Progenitor cell of endocrine pancreas (in vitro differentiated cells): Measurements from ENCODE around the gene OMP. TPM values are rescaled to one million over a fixed set of nuclear protein-coding genes. Genes with fewer than 3 reads are reported as not detected.

ENCODE experiments used
- DNase-seq: peaks from one replicate; pipeline ENCODE4 v3.0.0; 2021; ENCODE audit warnings: low spot score; ENCODE audit not compliant: unreplicated experiment
- H3K27ac Mint-ChIP-seq: 2 replicates; pipeline ENCODE4 v1.8.0; 2021; ENCODE audit warnings: mild to moderate bottlenecking, moderate library complexity, mixed read lengths
- H3K27me3 Mint-ChIP-seq: 2 replicates; pipeline ENCODE4 v1.8.0; 2021; ENCODE audit warnings: mixed read lengths
- H3K36me3 Mint-ChIP-seq: 2 replicates; pipeline ENCODE4 v1.8.0; 2022; ENCODE audit warnings: mixed read lengths; ENCODE audit not compliant: insufficient read depth
- H3K4me1 Mint-ChIP-seq: 2 replicates; pipeline ENCODE4 v1.8.0; 2021; ENCODE audit warnings: low read depth, mixed read lengths
- H3K4me3 Mint-ChIP-seq: 2 replicates; pipeline ENCODE4 v1.8.0; 2021; ENCODE audit warnings: low read depth, mild to moderate bottlenecking, moderate library complexity, mixed read lengths
- H3K9me3 Mint-ChIP-seq: 2 replicates; pipeline ENCODE4 v1.8.0; 2021; ENCODE audit warnings: low read depth, mixed read lengths
- total RNA-seq: library from RNA; stranded (reverse); gene quantifications from 2 replicates; pipeline ENCODE4 v1.2.1, GENCODE V29; 2021
- TF ChIP-seq, protein P1 (sequence below): fragments of 200-600 bp; sonication (generic); IDR thresholded peaks from one replicate; pipeline ENCODE4 v1.5.0; 2021; ENCODE audit warnings: antibody characterized with exemption, mild to moderate bottlenecking; ENCODE audit not compliant: unreplicated experiment

OMP gene
- total RNA-seq, 1 donor from 2014 or later, result not detected

GRCh38 chr11:77084581-77085191, 18.0 kb upstream of the OMP start:
- Mint-ChIP-seq H3K4me3 (no peak overlapping the region), H3K27ac (peak overlapping the region; percentile 56), H3K9me3 (peaks cover 1% of the 10 kb centered on the region), H3K4me1 (peaks cover 5% of the 10 kb centered on the region), H3K36me3 (no peaks in the 10 kb centered on the region), H3K27me3 (no peaks in the 10 kb centered on the region)
- DNase-seq, result no peak
- TF ChIP-seq, protein P1, sequence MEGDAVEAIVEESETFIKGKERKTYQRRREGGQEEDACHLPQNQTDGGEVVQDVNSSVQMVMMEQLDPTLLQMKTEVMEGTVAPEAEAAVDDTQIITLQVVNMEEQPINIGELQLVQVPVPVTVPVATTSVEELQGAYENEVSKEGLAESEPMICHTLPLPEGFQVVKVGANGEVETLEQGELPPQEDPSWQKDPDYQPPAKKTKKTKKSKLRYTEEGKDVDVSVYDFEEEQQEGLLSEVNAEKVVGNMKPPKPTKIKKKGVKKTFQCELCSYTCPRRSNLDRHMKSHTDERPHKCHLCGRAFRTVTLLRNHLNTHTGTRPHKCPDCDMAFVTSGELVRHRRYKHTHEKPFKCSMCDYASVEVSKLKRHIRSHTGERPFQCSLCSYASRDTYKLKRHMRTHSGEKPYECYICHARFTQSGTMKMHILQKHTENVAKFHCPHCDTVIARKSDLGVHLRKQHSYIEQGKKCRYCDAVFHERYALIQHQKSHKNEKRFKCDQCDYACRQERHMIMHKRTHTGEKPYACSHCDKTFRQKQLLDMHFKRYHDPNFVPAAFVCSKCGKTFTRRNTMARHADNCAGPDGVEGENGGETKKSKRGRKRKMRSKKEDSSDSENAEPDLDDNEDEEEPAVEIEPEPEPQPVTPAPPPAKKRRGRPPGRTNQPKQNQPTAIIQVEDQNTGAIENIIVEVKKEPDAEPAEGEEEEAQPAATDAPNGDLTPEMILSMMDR, result no peak

DNA sequence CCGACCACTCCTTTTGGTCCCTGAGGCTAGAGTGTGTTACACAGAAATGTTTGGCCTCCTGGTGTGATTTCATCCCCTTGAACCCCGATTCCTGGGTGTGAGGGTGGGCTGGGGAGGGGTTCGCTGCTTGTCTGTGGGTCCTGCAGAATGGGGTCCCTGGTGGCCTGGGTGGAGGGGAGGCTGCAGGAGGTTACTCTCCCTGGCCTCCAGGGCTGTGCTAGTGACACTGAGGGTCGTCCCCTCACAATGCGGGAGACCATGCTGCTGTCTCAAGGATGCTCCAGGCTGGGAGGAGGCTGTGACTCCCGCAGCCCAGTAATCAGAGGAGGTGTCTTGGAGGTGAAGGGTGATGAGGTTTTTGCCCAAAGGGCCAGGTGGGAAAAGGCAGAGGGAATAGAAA, 17.0 kb upstream of the OMP start:
- Mint-ChIP-seq H3K27me3 (no peaks in the 10 kb centered on the region), H3K4me3 (no peak overlapping the region), H3K9me3 (no peaks in the 10 kb centered on the region), H3K4me1 (peaks cover 5% of the 10 kb centered on the region), H3K36me3 (no peaks in the 10 kb centered on the region), H3K27ac (no peak overlapping the region)
- TF ChIP-seq, protein P1, result no peak
- no peak for DNase-seq

GRCh38 chr11:77086521-77087472, 15.8 kb upstream of the OMP start:
- H3K9me3 Mint-ChIP-seq, result no peaks in the 10 kb centered on the region
- TF ChIP-seq, protein P1, result no peak

GRCh38 chr11:77087723-77088225, 14.9 kb upstream of the OMP start:
- Mint-ChIP-seq H3K9me3 (no peaks in the 10 kb centered on the region), H3K36me3 (no peaks in the 10 kb centered on the region), H3K27me3 (no peaks in the 10 kb centered on the region), H3K27ac (no peak overlapping the region), H3K4me1 (peaks cover 5% of the 10 kb centered on the region), H3K4me3 (no peak overlapping the region)
- no peak for DNase-seq
- TF ChIP-seq, protein P1, result no peak

More at GRCh38 chr11:77086521-77087472, 15.8 kb upstream of the OMP start:
- Mint-ChIP-seq H3K27me3 (no peaks in the 10 kb centered on the region), H3K36me3 (no peaks in the 10 kb centered on the region), H3K27ac (no peak overlapping the region), H3K4me3 (no peak overlapping the region), H3K4me1 (peaks cover 5% of the 10 kb centered on the region)
- DNase-seq, result no peak

DNA sequence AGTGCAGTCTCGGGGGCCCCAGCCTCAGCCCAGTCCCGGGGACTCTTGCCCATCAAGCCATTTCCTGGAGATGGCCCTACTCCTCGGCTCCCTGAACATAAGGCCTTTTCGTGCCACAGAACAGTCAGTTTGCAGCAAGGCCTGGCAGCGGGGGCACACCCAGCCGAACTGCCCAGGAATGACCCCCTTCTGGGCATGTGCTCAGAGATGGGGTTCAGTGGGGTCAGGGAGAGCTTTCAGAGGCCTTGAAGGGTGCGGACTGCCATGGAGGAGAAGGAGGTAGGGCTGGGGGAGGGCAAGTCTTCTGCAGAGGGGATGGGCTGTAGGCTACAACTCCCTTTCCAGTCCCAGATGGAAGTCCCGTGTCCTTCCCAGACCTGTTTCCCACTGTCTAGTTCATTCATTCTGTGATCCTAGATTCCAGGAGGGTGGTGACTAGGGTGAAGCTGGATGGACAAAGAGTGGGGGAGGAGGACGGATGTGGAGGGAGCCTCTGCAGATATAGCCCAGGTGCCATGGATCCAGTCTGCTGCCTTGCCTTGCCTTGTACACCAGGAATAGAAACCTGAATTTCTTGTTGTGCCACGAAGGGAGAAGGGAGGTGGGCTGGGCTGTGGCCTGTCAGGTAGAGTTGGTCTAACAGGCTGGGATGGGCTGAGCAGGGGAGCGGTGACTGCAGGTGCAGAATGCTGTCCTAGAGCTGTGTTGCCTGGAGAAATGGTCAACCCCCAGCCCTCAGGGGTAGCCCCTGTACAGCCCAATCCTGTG, 14.2 kb upstream of the OMP start:
- Mint-ChIP-seq H3K4me3 (no peak overlapping the region), H3K4me1 (peaks cover 5% of the 10 kb centered on the region), H3K9me3 (no peaks in the 10 kb centered on the region), H3K27me3 (no peaks in the 10 kb centered on the region), H3K27ac (no peak overlapping the region), H3K36me3 (no peaks in the 10 kb centered on the region)
- DNase-seq, result no peak
- TF ChIP-seq, protein P1, result no peak
